ENCODE results near the gene MFSD6L. TPM values are rescaled to one million over a fixed set of nuclear protein-coding genes. Genes with fewer than 3 reads are reported as not detected.

MFSD6L gene
- total RNA-seq, 1 experiment from 2014 or later, result 4.0 TPM

DNA sequence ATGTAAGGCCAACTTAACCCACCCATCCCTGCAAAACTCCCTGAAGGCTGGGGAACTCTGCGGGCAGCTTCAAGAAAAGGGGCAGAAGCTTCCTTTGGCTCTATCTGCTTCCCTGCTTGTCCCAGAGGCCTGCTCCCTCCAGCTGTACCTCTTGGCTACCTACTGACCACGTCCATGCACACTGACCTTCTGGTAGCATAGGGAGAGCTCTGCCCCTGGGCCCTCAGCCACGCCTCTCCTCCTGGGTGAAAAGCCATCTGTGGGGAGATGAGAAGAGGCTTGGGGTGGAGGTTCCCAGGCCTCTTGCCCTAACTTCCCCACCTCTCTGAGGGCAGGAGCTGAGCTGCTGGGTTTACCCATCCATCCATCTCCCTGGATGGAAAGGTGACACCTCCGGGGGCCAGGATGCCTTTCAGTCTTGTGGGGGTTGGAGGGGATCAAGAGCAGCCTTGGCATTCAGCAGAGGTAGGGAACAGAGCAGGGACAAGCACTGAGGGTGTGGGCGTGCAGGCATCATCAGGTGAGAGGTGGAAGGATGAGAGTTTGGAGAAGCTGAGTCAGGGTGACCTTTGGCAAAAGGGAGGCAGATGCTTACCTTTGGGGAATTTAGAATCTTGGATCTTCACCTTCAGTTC, 23.4 kb upstream of the MFSD6L start:
- H3K36me3 Mint-ChIP-seq, result no peaks in the 10 kb centered on the region
- ATAC-seq, result no peak
- H3K27ac Mint-ChIP-seq, result no peak overlapping the region
- H3K4me3 Mint-ChIP-seq, result no peak overlapping the region
- CTCF ChIA-PET, result interaction anchor here (1.1 to 1.8 kb wide), 2 partner anchors 8 to 10 kb away, joined by 5 read pairs; no protein-coding TSS in a partner anchor
- no peak for TF ChIP-seq SMAD4 (CRISPR knock-in tag; IDR thresholded peaks at IDR 0.05)
- TF ChIP-seq KAT7 (CRISPR knock-in tag; IDR thresholded peaks at IDR 0.05; ENCODE audit: borderline replicate concordance), result no peak
- TF ChIP-seq, protein P1, sequence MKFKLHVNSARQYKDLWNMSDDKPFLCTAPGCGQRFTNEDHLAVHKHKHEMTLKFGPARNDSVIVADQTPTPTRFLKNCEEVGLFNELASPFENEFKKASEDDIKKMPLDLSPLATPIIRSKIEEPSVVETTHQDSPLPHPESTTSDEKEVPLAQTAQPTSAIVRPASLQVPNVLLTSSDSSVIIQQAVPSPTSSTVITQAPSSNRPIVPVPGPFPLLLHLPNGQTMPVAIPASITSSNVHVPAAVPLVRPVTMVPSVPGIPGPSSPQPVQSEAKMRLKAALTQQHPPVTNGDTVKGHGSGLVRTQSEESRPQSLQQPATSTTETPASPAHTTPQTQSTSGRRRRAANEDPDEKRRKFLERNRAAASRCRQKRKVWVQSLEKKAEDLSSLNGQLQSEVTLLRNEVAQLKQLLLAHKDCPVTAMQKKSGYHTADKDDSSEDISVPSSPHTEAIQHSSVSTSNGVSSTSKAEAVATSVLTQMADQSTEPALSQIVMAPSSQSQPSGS (CRISPR knock-in tag; IDR thresholded peaks at IDR 0.05; ENCODE audit: borderline replicate concordance, low read depth), result no peak
- no peak for TF ChIP-seq TP53 (CRISPR knock-in tag; IDR thresholded peaks at IDR 0.05)
- TF ChIP-seq FOXK1 (CRISPR knock-in tag; IDR thresholded peaks at IDR 0.05), result no peak
- TF ChIP-seq, protein P2, sequence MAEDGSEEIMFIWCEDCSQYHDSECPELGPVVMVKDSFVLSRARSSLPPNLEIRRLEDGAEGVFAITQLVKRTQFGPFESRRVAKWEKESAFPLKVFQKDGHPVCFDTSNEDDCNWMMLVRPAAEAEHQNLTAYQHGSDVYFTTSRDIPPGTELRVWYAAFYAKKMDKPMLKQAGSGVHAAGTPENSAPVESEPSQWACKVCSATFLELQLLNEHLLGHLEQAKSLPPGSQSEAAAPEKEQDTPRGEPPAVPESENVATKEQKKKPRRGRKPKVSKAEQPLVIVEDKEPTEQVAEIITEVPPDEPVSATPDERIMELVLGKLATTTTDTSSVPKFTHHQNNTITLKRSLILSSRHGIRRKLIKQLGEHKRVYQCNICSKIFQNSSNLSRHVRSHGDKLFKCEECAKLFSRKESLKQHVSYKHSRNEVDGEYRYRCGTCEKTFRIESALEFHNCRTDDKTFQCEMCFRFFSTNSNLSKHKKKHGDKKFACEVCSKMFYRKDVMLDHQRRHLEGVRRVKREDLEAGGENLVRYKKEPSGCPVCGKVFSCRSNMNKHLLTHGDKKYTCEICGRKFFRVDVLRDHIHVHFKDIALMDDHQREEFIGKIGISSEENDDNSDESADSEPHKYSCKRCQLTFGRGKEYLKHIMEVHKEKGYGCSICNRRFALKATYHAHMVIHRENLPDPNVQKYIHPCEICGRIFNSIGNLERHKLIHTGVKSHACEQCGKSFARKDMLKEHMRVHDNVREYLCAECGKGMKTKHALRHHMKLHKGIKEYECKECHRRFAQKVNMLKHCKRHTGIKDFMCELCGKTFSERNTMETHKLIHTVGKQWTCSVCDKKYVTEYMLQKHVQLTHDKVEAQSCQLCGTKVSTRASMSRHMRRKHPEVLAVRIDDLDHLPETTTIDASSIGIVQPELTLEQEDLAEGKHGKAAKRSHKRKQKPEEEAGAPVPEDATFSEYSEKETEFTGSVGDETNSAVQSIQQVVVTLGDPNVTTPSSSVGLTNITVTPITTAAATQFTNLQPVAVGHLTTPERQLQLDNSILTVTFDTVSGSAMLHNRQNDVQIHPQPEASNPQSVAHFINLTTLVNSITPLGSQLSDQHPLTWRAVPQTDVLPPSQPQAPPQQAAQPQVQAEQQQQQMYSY (CRISPR knock-in tag; IDR thresholded peaks at IDR 0.05), result no peak
- TF ChIP-seq, protein P3, sequence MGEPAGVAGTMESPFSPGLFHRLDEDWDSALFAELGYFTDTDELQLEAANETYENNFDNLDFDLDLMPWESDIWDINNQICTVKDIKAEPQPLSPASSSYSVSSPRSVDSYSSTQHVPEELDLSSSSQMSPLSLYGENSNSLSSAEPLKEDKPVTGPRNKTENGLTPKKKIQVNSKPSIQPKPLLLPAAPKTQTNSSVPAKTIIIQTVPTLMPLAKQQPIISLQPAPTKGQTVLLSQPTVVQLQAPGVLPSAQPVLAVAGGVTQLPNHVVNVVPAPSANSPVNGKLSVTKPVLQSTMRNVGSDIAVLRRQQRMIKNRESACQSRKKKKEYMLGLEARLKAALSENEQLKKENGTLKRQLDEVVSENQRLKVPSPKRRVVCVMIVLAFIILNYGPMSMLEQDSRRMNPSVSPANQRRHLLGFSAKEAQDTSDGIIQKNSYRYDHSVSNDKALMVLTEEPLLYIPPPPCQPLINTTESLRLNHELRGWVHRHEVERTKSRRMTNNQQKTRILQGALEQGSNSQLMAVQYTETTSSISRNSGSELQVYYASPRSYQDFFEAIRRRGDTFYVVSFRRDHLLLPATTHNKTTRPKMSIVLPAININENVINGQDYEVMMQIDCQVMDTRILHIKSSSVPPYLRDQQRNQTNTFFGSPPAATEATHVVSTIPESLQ (CRISPR knock-in tag; IDR thresholded peaks at IDR 0.05), result no peak
- TF ChIP-seq, protein P4, sequence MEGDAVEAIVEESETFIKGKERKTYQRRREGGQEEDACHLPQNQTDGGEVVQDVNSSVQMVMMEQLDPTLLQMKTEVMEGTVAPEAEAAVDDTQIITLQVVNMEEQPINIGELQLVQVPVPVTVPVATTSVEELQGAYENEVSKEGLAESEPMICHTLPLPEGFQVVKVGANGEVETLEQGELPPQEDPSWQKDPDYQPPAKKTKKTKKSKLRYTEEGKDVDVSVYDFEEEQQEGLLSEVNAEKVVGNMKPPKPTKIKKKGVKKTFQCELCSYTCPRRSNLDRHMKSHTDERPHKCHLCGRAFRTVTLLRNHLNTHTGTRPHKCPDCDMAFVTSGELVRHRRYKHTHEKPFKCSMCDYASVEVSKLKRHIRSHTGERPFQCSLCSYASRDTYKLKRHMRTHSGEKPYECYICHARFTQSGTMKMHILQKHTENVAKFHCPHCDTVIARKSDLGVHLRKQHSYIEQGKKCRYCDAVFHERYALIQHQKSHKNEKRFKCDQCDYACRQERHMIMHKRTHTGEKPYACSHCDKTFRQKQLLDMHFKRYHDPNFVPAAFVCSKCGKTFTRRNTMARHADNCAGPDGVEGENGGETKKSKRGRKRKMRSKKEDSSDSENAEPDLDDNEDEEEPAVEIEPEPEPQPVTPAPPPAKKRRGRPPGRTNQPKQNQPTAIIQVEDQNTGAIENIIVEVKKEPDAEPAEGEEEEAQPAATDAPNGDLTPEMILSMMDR (IDR thresholded peaks at IDR 0.05), result no peak
- TF ChIP-seq, protein P5, sequence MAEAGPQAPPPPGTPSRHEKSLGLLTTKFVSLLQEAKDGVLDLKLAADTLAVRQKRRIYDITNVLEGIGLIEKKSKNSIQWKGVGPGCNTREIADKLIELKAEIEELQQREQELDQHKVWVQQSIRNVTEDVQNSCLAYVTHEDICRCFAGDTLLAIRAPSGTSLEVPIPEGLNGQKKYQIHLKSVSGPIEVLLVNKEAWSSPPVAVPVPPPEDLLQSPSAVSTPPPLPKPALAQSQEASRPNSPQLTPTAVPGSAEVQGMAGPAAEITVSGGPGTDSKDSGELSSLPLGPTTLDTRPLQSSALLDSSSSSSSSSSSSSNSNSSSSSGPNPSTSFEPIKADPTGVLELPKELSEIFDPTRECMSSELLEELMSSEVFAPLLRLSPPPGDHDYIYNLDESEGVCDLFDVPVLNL (CRISPR knock-in tag; IDR thresholded peaks at IDR 0.05; ENCODE audit: borderline replicate concordance, low read depth), result no peak
- no peak for TF ChIP-seq NFE2L1 (CRISPR knock-in tag; IDR thresholded peaks at IDR 0.05)
- no peak for TF ChIP-seq IRF2 (CRISPR knock-in tag; IDR thresholded peaks at IDR 0.05; ENCODE audit: borderline replicate concordance, low read depth)
- TF ChIP-seq NR3C1 (CRISPR knock-in tag; conservative IDR thresholded peaks at IDR 0.05; ENCODE audit: low read depth), result no peak
- TF ChIP-seq CREB1 (CRISPR knock-in tag; IDR thresholded peaks at IDR 0.05), result no peak
- TF ChIP-seq, protein P6, sequence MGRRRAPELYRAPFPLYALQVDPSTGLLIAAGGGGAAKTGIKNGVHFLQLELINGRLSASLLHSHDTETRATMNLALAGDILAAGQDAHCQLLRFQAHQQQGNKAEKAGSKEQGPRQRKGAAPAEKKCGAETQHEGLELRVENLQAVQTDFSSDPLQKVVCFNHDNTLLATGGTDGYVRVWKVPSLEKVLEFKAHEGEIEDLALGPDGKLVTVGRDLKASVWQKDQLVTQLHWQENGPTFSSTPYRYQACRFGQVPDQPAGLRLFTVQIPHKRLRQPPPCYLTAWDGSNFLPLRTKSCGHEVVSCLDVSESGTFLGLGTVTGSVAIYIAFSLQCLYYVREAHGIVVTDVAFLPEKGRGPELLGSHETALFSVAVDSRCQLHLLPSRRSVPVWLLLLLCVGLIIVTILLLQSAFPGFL (CRISPR knock-in tag; IDR thresholded peaks at IDR 0.05; ENCODE audit: borderline replicate concordance), result no peak
- H3K4me1 Mint-ChIP-seq, result peaks cover 5% of the 10 kb centered on the region
- no peaks in the 10 kb centered on the region; the same call in 1 of the 2 replicates for H3K27me3 Mint-ChIP-seq (ENCODE audit: low read depth)
- peaks cover 24% of the 10 kb centered on the region for H3K9me3 Mint-ChIP-seq
- DNase-seq (ENCODE audit: low spot score), result no peak
- POLR2A ChIA-PET, result no interaction called here

Data from WTC11 (cell line).